ENCODE measurements around the gene DNHD1.

The DNHD1 gene

GRCh38 chr11:6475936-6476335 is 21.1 kb upstream of the DNHD1 start:
- TF ChIP-seq, protein P1, sequence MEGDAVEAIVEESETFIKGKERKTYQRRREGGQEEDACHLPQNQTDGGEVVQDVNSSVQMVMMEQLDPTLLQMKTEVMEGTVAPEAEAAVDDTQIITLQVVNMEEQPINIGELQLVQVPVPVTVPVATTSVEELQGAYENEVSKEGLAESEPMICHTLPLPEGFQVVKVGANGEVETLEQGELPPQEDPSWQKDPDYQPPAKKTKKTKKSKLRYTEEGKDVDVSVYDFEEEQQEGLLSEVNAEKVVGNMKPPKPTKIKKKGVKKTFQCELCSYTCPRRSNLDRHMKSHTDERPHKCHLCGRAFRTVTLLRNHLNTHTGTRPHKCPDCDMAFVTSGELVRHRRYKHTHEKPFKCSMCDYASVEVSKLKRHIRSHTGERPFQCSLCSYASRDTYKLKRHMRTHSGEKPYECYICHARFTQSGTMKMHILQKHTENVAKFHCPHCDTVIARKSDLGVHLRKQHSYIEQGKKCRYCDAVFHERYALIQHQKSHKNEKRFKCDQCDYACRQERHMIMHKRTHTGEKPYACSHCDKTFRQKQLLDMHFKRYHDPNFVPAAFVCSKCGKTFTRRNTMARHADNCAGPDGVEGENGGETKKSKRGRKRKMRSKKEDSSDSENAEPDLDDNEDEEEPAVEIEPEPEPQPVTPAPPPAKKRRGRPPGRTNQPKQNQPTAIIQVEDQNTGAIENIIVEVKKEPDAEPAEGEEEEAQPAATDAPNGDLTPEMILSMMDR (conservative IDR thresholded peaks at IDR 0.05; ENCODE audit: low read length) = peak; percentile 37
- no peak for TF ChIP-seq EZH2phosphoT487 (IDR thresholded peaks at IDR 0.05; ENCODE audit: borderline replicate concordance)

GRCh38 chr11:6476571-6476970 is 20.5 kb upstream of the DNHD1 start:
- peaks cover 23% of the 10 kb centered on the region for H3K4me1 ChIP-seq (ENCODE audit: insufficient read depth, low read length, poor library complexity, severe bottlenecking)
- H3K79me2 ChIP-seq (ENCODE audit: insufficient read depth, low read length) = peaks cover 30% of the 10 kb centered on the region
- no peaks in the 10 kb centered on the region for H3K27me3 ChIP-seq (ENCODE audit: insufficient read depth, low read length, poor library complexity, severe bottlenecking)
- TF ChIP-seq EZH2phosphoT487 (IDR thresholded peaks at IDR 0.05; ENCODE audit: borderline replicate concordance) = no peak
- TF ChIP-seq, protein P1 (conservative IDR thresholded peaks at IDR 0.05; ENCODE audit: low read length) = no peak
- H2AFZ ChIP-seq (ENCODE audit: low read length) = no peak overlapping the region
- H3K4me2 ChIP-seq (ENCODE audit: low read depth, low read length, poor library complexity, severe bottlenecking) = no peak overlapping the region
- H3K9ac ChIP-seq (ENCODE audit: low read depth, low read length, poor library complexity, severe bottlenecking) = no peak overlapping the region
- no peaks in the 10 kb centered on the region for H3K9me3 ChIP-seq (ENCODE audit: insufficient read depth, low read depth, low read length)
- peaks cover 15% of the 10 kb centered on the region; the same call in 1 of the 2 replicates for H3F3A ChIP-seq (ENCODE audit: low read depth)
- H4K20me1 ChIP-seq (ENCODE audit: insufficient read depth, low read length, poor library complexity, severe bottlenecking) = peaks cover 11% of the 10 kb centered on the region
- no peak overlapping the region for H3K4me3 ChIP-seq (ENCODE audit: low read length, poor library complexity, severe bottlenecking)
- no peaks in the 10 kb centered on the region; the same call in 1 of the 2 replicates for H3K36me3 ChIP-seq (ENCODE audit: insufficient read depth, low read length)
- no peaks in the 10 kb centered on the region for H3K9me2 ChIP-seq (replicated peaks; ENCODE audit: low read depth, low read length)

More at GRCh38 chr11:6475936-6476335, 21.1 kb upstream of the DNHD1 start:
- peaks cover 15% of the 10 kb centered on the region; the same call in 1 of the 2 replicates for H3F3A ChIP-seq (ENCODE audit: low read depth)
- no peak overlapping the region for H3K4me3 ChIP-seq (ENCODE audit: low read length, poor library complexity, severe bottlenecking)
- H3K4me2 ChIP-seq (ENCODE audit: low read depth, low read length, poor library complexity, severe bottlenecking) = no peak overlapping the region
- H3K4me1 ChIP-seq (ENCODE audit: insufficient read depth, low read length, poor library complexity, severe bottlenecking) = peaks cover 29% of the 10 kb centered on the region
- H3K27me3 ChIP-seq (ENCODE audit: insufficient read depth, low read length, poor library complexity, severe bottlenecking) = no peaks in the 10 kb centered on the region
- H4K20me1 ChIP-seq (ENCODE audit: insufficient read depth, low read length, poor library complexity, severe bottlenecking) = peaks cover 10% of the 10 kb centered on the region
- H3K9ac ChIP-seq (ENCODE audit: low read depth, low read length, poor library complexity, severe bottlenecking) = no peak overlapping the region
- H3K9me2 ChIP-seq (replicated peaks; ENCODE audit: low read depth, low read length) = no peaks in the 10 kb centered on the region
- H3K9me3 ChIP-seq (ENCODE audit: insufficient read depth, low read depth, low read length) = no peaks in the 10 kb centered on the region
- H3K36me3 ChIP-seq (ENCODE audit: insufficient read depth, low read length) = no peaks in the 10 kb centered on the region; the same call in 1 of the 2 replicates
- H2AFZ ChIP-seq (ENCODE audit: low read length) = no peak overlapping the region
- H3K79me2 ChIP-seq (ENCODE audit: insufficient read depth, low read length) = peaks cover 26% of the 10 kb centered on the region

GRCh38 chr11:6480299-6480914 is 16.7 kb upstream of the DNHD1 start:
- peaks cover 33% of the 10 kb centered on the region for H3K4me1 ChIP-seq (ENCODE audit: insufficient read depth, low read length, poor library complexity, severe bottlenecking)
- TF ChIP-seq, protein P1 (conservative IDR thresholded peaks at IDR 0.05; ENCODE audit: low read length) = no peak
- no peak for TF ChIP-seq EZH2phosphoT487 (IDR thresholded peaks at IDR 0.05; ENCODE audit: borderline replicate concordance)
- H2AFZ ChIP-seq (ENCODE audit: low read length) = no peak overlapping the region

More at GRCh38 chr11:6480299-6480914, 16.7 kb upstream of the DNHD1 start:
- peak overlapping the region; percentile 85 for H3K9ac ChIP-seq (ENCODE audit: low read depth, low read length, poor library complexity, severe bottlenecking)
- no peaks in the 10 kb centered on the region for H3K9me2 ChIP-seq (replicated peaks; ENCODE audit: low read depth, low read length)
- peak overlapping the region; percentile 92 for H3K4me3 ChIP-seq (ENCODE audit: low read length, poor library complexity, severe bottlenecking)
- peak overlapping the region; percentile 96 for H3K4me2 ChIP-seq (ENCODE audit: low read depth, low read length, poor library complexity, severe bottlenecking)
- H3K9me3 ChIP-seq (ENCODE audit: insufficient read depth, low read depth, low read length) = no peaks in the 10 kb centered on the region
- H3K36me3 ChIP-seq (ENCODE audit: insufficient read depth, low read length) = peaks cover 5% of the 10 kb centered on the region; the same call in 1 of the 2 replicates
- H3K27me3 ChIP-seq (ENCODE audit: insufficient read depth, low read length, poor library complexity, severe bottlenecking) = no peaks in the 10 kb centered on the region
- peaks cover 57% of the 10 kb centered on the region for H3K79me2 ChIP-seq (ENCODE audit: insufficient read depth, low read length)
- peaks cover 33% of the 10 kb centered on the region for H4K20me1 ChIP-seq (ENCODE audit: insufficient read depth, low read length, poor library complexity, severe bottlenecking)
- H3F3A ChIP-seq (ENCODE audit: low read depth) = peaks cover 4% of the 10 kb centered on the region; the same call in 1 of the 2 replicates

All from Loucy (cell line).